H9 (cell line): Measurements from ENCODE around the gene OTOF. TPM values are rescaled to one million over a fixed set of nuclear protein-coding genes. Genes with fewer than 3 reads are reported as not detected.

Experiments
- DNase-seq: peaks from one replicate; pipeline ENCODE4 v3.0.0-alpha.2; 2017
- H2AFZ ChIP-seq: one replicate; pipeline ENCODE4 v1.6.1; 2013; ENCODE audit warnings: mild to moderate bottlenecking, low read length, control low read depth, moderate library complexity
- H2AK5ac ChIP-seq: 2 replicates; pipeline ENCODE4 v1.6.1; 2013; ENCODE audit warnings: low read length, control low read depth, mixed read lengths; ENCODE audit not compliant: insufficient read length
- H2BK120ac ChIP-seq: one replicate; pipeline ENCODE4 v1.6.1; 2013; ENCODE audit warnings: low read depth, mild to moderate bottlenecking, low read length, control low read depth, inconsistent platforms; ENCODE audit not compliant: poor library complexity, severe bottlenecking
- H2BK12ac ChIP-seq: 2 replicates; pipeline ENCODE4 v1.6.1; 2013; ENCODE audit warnings: low read length, control low read depth, mixed read lengths, low read depth; ENCODE audit not compliant: insufficient read length
- H2BK15ac ChIP-seq: 2 replicates; pipeline ENCODE4 v1.6.1; 2013; ENCODE audit warnings: low read depth, low read length, control low read depth
- H2BK20ac ChIP-seq: one replicate; pipeline ENCODE4 v1.6.1; 2013; ENCODE audit warnings: low read depth, mild to moderate bottlenecking, low read length, control low read depth, inconsistent platforms; ENCODE audit not compliant: poor library complexity, severe bottlenecking
- H2BK5ac ChIP-seq: 2 replicates; pipeline ENCODE4 v1.6.1; 2013; ENCODE audit warnings: low read length, control low read depth, mixed read lengths; ENCODE audit not compliant: insufficient read length
- H3K14ac ChIP-seq: 2 replicates; pipeline ENCODE4 v1.6.1; 2013; ENCODE audit warnings: low read length, control low read depth; ENCODE audit not compliant: insufficient read depth
- H3K18ac ChIP-seq: 2 replicates; pipeline ENCODE4 v1.6.1; 2013; ENCODE audit warnings: low read depth, mild to moderate bottlenecking, mixed read lengths, low read length, control low read depth; ENCODE audit not compliant: insufficient read length
- H3K23ac ChIP-seq: 2 replicates; pipeline ENCODE4 v1.6.1; 2013; ENCODE audit warnings: low read length, control low read depth, mixed read lengths, low read depth; ENCODE audit not compliant: insufficient read length
- H3K23me2 ChIP-seq: 2 replicates; pipeline ENCODE4 v1.6.1; 2013; ENCODE audit warnings: low read depth, mild to moderate bottlenecking, mixed read lengths, low read length, control low read depth; ENCODE audit not compliant: insufficient read length, poor library complexity, severe bottlenecking
- H3K27ac ChIP-seq: 2 replicates; pipeline ENCODE4 v1.5.1; 2013; ENCODE audit warnings: low read length, control low read depth, mixed read lengths, low read depth; ENCODE audit not compliant: insufficient read length
- H3K27me3 ChIP-seq: 2 replicates; pipeline ENCODE4 v1.6.1; 2013; ENCODE audit warnings: low read length, control low read depth, inconsistent platforms; ENCODE audit not compliant: insufficient read depth
- H3K4ac ChIP-seq: 2 replicates; pipeline ENCODE4 v1.6.1; 2013; ENCODE audit warnings: low read depth, mild to moderate bottlenecking, control low read depth, inconsistent platforms, low read length, moderate library complexity
- H3K4me1 ChIP-seq: 2 replicates; pipeline ENCODE4 v1.6.1; 2013; ENCODE audit warnings: low read length, control low read depth, inconsistent platforms; ENCODE audit not compliant: insufficient read depth
- H3K4me2 ChIP-seq: 2 replicates; pipeline ENCODE4 v1.6.1; 2013; ENCODE audit warnings: low read length, control low read depth, mixed read lengths; ENCODE audit not compliant: insufficient read length, insufficient read depth
- H3K56ac ChIP-seq: 2 replicates; pipeline ENCODE4 v1.6.1; 2013; ENCODE audit warnings: low read depth, mild to moderate bottlenecking, mixed read lengths, low read length, control low read depth; ENCODE audit not compliant: insufficient read length
- H3K79me1 ChIP-seq: 2 replicates; pipeline ENCODE4 v1.6.1; 2013; ENCODE audit warnings: low read depth, mild to moderate bottlenecking, moderate library complexity, low read length, control low read depth, inconsistent platforms; ENCODE audit not compliant: insufficient read depth, poor library complexity, severe bottlenecking
- H3K79me2 ChIP-seq: 2 replicates; pipeline ENCODE4 v1.6.1; 2013; ENCODE audit warnings: low read length, control low read depth, inconsistent platforms; ENCODE audit not compliant: insufficient read depth
- H3K9ac ChIP-seq: 2 replicates; pipeline ENCODE4 v1.6.1; 2013; ENCODE audit warnings: low read length, control low read depth, mixed read lengths; ENCODE audit not compliant: insufficient read length; ENCODE audit errors: extremely low read depth
- H3K9me3 ChIP-seq: one replicate; pipeline ENCODE4 v1.6.1; 2013; ENCODE audit warnings: low read depth, low read length, inconsistent platforms; ENCODE audit not compliant: control insufficient read depth
- H3T11ph ChIP-seq: one replicate; pipeline ENCODE4 v1.6.1; 2013; ENCODE audit warnings: mild to moderate bottlenecking, low read length, control low read depth, inconsistent platforms
- H4K20me1 ChIP-seq: one replicate; pipeline ENCODE4 v1.6.1; 2013; ENCODE audit not compliant: control insufficient read depth, insufficient read length, insufficient read depth
- H4K5ac ChIP-seq: 2 replicates; pipeline ENCODE4 v1.6.1; 2013; ENCODE audit warnings: low read depth, mild to moderate bottlenecking, mixed read lengths, low read length, control low read depth; ENCODE audit not compliant: insufficient read length
- H4K8ac ChIP-seq: replicated peaks from 2 replicates; pipeline ENCODE4 v1.6.1; 2013; ENCODE audit warnings: low read length, control low read depth, mixed read lengths, low read depth; ENCODE audit not compliant: insufficient read length
- H4K91ac ChIP-seq: 2 replicates; pipeline ENCODE4 v1.6.1; 2013; ENCODE audit warnings: low read depth, mild to moderate bottlenecking, moderate library complexity, mixed read lengths, low read length, control low read depth; ENCODE audit not compliant: insufficient read length
- H3K27ac Mint-ChIP-seq, 3 experiments: 2 replicates in 2 of 3; 3 replicates in 1 of 3; pipeline ENCODE4 v1.8.0; 2020 to 2021; ENCODE audit warnings: mixed read lengths in 3 of 3, mild to moderate bottlenecking in 1 of 3, moderate library complexity in 1 of 3
- H3K27me3 Mint-ChIP-seq: 2 replicates; pipeline ENCODE4 v1.8.0; 2021; ENCODE audit warnings: low read depth, mild to moderate bottlenecking, moderate library complexity, mixed read lengths
- H3K36me3 Mint-ChIP-seq, 3 experiments: 2 replicates in 2 of 3; 3 replicates in 1 of 3; pipeline ENCODE4 v1.8.0; 2020 to 2021; ENCODE audit warnings: low read depth in 3 of 3, mixed read lengths in 3 of 3; ENCODE audit not compliant: insufficient read depth in 1 of 3
- H3K4me1 Mint-ChIP-seq, 2 experiments: 2 replicates each; pipeline ENCODE4 v1.8.0; 2020; ENCODE audit warnings: mixed read lengths in 2 of 2
- H3K4me3 Mint-ChIP-seq, 2 experiments: 2 replicates in 1 of 2; 3 replicates in 1 of 2; pipeline ENCODE4 v1.8.0; 2020 to 2021; ENCODE audit warnings: mild to moderate bottlenecking in 2 of 2, mixed read lengths in 2 of 2, moderate library complexity in 1 of 2
- H3K9me3 Mint-ChIP-seq, 2 experiments: 2 replicates in 1 of 2; 3 replicates in 1 of 2; pipeline ENCODE4 v1.8.0; 2020; ENCODE audit warnings: mild to moderate bottlenecking in 2 of 2, mixed read lengths in 2 of 2, moderate library complexity in 1 of 2
- CTCF ChIP-seq: fragments of 200-600 bp; sonication (generic); conservative IDR thresholded peaks from 3 replicates; pipeline ENCODE4 v1.8.0; 2021; ENCODE audit warnings: antibody characterized with exemption, mild to moderate bottlenecking
- WGBS: extraction: QIAGEN DNeasy Blood & Tissue Kit; methylation state at CpG from one replicate; pipeline ENCODE4 v1.1.7; 2013; ENCODE audit warnings: missing lambda C conversion rate, low lambda C conversion rate, mixed read lengths; ENCODE audit not compliant: insufficient read length; ENCODE audit errors: extremely low coverage; 5-methylcytosine and 5-hydroxymethylcytosine counted together
- long read RNA-seq: library from polyadenylated mRNA; unstranded; transcript quantifications from one replicate; pipeline ENCODE4 v2.0.0, GENCODE V29; 2020
- total RNA-seq: library from RNA; stranded (reverse); gene quantifications from 2 replicates; pipeline ENCODE4 v1.2.1, GENCODE V29; 2021

OTOF gene
- 0.15 and 0.35 TPM in 2 replicates for total RNA-seq
- long read RNA-seq, result 0 reads

- H3K27me3 ChIP-seq, result no peaks in the 10 kb centered on the region
- no peaks in the 10 kb centered on the region for H3K79me2 ChIP-seq
- no peak within 1 kb of the TSS for H2BK12ac ChIP-seq
- no peak within 1 kb of the TSS for H2AFZ ChIP-seq
- no peak within 1 kb of the TSS for H2AK5ac ChIP-seq
- no peak within 1 kb of the TSS for H4K91ac ChIP-seq
- no peak within 1 kb of the TSS for H3K56ac ChIP-seq
- WGBS, result no CpG with 5 or more reads among the region's 3 CpGs
- DNase-seq, result no peak
- H3K4me1 Mint-ChIP-seq, result peaks cover 8 to 17% of the 10 kb centered on the region in 2 experiments
- no peak within 1 kb of the TSS for H3T11ph ChIP-seq
- H3K27me3 Mint-ChIP-seq, result peaks cover 6% of the 10 kb centered on the region
- H3K36me3 Mint-ChIP-seq, result peaks cover 0 to 2% (median 0%) of the 10 kb centered on the region in 3 experiments; a peak in 2 of 7 replicates
- no peak within 1 kb of the TSS for H3K9ac ChIP-seq
- H2BK15ac ChIP-seq, result no peak within 1 kb of the TSS
- H3K27ac ChIP-seq, result no peak within 1 kb of the TSS
- H4K20me1 ChIP-seq, result peaks cover 3% of the 10 kb centered on the region
- no peaks in the 10 kb centered on the region; a peak in 2 of 5 replicates for H3K9me3 Mint-ChIP-seq
- 0 out of 5 replicates have a peak within 1 kb of the TSS, but pooled peaks of 1 of the 2 experiments have one; percentile 6 for H3K4me3 Mint-ChIP-seq
- H4K5ac ChIP-seq, result no peak within 1 kb of the TSS
- H3K23ac ChIP-seq, result no peak within 1 kb of the TSS
- TF ChIP-seq CTCF, result no peak
- no peak within 1 kb of the TSS for H3K4ac ChIP-seq
- H3K4me2 ChIP-seq, result no peak within 1 kb of the TSS
- no peak within 1 kb of the TSS for H4K8ac ChIP-seq
- no peak within 1 kb of the TSS for H3K18ac ChIP-seq
- peak within 1 kb of the TSS in 1 of 3 experiments; percentile 83; a peak in 1 of 7 replicates for H3K27ac Mint-ChIP-seq
- H3K23me2 ChIP-seq, result no peaks in the 10 kb centered on the region
- no peaks in the 10 kb centered on the region; the same call in 1 of the 2 replicates for H3K4me1 ChIP-seq
- no peak within 1 kb of the TSS for H2BK20ac ChIP-seq
- H2BK5ac ChIP-seq, result no peak within 1 kb of the TSS
- no peaks in the 10 kb centered on the region for H3K9me3 ChIP-seq
- no peaks in the 10 kb centered on the region for H3K79me1 ChIP-seq
- no peak within 1 kb of the TSS for H2BK120ac ChIP-seq
- H3K14ac ChIP-seq, result no peak within 1 kb of the TSS; the same call in 1 of the 2 replicates
Measured at GRCh38 chr2:26477911-26478253, at the start of gene OTOF. OTOF (minus strand) TSS chr2:26478124.
